ENCODE data around the gene MGMT. TPM values are rescaled to one million over a fixed set of nuclear protein-coding genes. Genes with fewer than 3 reads are reported as not detected.
A peak's percentile ranks its signal among the peaks of the same experiment; 100 is the strongest.

The MGMT gene
- total RNA-seq (25.9 TPM), polyA plus RNA-seq (ENCODE audit: insufficient read depth, low read depth, low replicate concordance) (70.0 TPM)
- long read RNA-seq, donor 1, transcript MGMT-201 (5 exons, 1,759 nt) = major isoform, 14 of 15 reads
- long read RNA-seq, donor 1, partial matches to known transcripts = 0 of 15 reads
- long read RNA-seq, donor 1, other reads (novel, unspliced or antisense) = 0 of 15 reads
- long read RNA-seq, donor 2, transcript MGMT-201 (5 exons, 1,759 nt) = major isoform, 30 of 31 reads
- long read RNA-seq, donor 2, partial matches to known transcripts = 0 of 31 reads
- long read RNA-seq, donor 2, other reads (novel, unspliced or antisense) = 0 of 31 reads
- long read RNA-seq, donor 3, transcript MGMT-201 (5 exons, 1,759 nt) = major isoform, 29 of 29 reads
- long read RNA-seq, donor 3, partial matches to known transcripts = 0 of 29 reads
- long read RNA-seq, donor 3, other reads (novel, unspliced or antisense) = 0 of 29 reads
- long read RNA-seq, donor 4, transcript MGMT-201 (5 exons, 1,759 nt) = major isoform, 29 of 29 reads
- long read RNA-seq, donor 4, partial matches to known transcripts = 0 of 29 reads
- long read RNA-seq, donor 4, other reads (novel, unspliced or antisense) = 0 of 29 reads
- long read RNA-seq, donor 5, partial matches to known transcripts = 0 of 3 reads
- long read RNA-seq, donor 5, other reads (novel, unspliced or antisense) = 0 of 3 reads
- long read RNA-seq, donor 6, transcript MGMT-201 (5 exons, 1,759 nt) = major isoform, 52 of 59 reads
- long read RNA-seq, donor 6, partial matches to known transcripts = 5 of 59 reads
- long read RNA-seq, donor 6, other reads (novel, unspliced or antisense) = 0 of 59 reads
- long read RNA-seq, donor 7, transcript MGMT-201 (5 exons, 1,759 nt) = major isoform, 31 of 41 reads
- long read RNA-seq, donor 7, partial matches to known transcripts = 2 of 41 reads
- long read RNA-seq, donor 7, other reads (novel, unspliced or antisense) = 7 of 41 reads
- long read RNA-seq, donor 8, transcript MGMT-201 (5 exons, 1,759 nt) = major isoform, 19 of 19 reads
- long read RNA-seq, donor 8, partial matches to known transcripts = 0 of 19 reads
- long read RNA-seq, donor 8, other reads (novel, unspliced or antisense) = 0 of 19 reads
- long read RNA-seq, donor 9, transcript MGMT-201 (5 exons, 1,759 nt) = major isoform, 21 of 21 reads
- long read RNA-seq, donor 9, partial matches to known transcripts = 0 of 21 reads
- long read RNA-seq, donor 9, other reads (novel, unspliced or antisense) = 0 of 21 reads
- long read RNA-seq, donor 10, transcript MGMT-201 (5 exons, 1,759 nt) = major isoform, 27 of 27 reads
- long read RNA-seq, donor 10, partial matches to known transcripts = 0 of 27 reads
- long read RNA-seq, donor 10, other reads (novel, unspliced or antisense) = 0 of 27 reads

DNA sequence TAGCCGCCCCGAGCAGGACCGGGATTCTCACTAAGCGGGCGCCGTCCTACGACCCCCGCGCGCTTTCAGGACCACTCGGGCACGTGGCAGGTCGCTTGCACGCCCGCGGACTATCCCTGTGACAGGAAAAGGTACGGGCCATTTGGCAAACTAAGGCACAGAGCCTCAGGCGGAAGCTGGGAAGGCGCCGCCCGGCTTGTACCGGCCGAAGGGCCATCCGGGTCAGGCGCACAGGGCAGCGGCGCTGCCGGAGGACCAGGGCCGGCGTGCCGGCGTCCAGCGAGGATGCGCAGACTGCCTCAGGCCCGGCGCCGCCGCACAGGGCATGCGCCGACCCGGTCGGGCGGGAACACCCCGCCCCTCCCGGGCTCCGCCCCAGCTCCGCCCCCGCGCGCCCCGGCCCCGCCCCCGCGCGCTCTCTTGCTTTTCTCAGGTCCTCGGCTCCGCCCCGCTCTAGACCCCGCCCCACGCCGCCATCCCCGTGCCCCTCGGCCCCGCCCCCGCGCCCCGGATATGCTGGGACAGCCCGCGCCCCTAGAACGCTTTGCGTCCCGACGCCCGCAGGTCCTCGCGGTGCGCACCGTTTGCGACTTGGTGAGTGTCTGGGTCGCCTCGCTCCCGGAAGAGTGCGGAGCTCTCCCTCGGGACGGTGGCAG, at the start of gene MGMT:
MGMT (plus strand) TSS at position 539 of the 656 bp plus-strand sequence.
- peaks cover 0 to 8% (median 4%) of the 10 kb centered on the region in 3 donors for H3K4me1 ChIP-seq (ENCODE audit: control insufficient read depth in 2 of 3, insufficient read depth in 2 of 3, low read depth in 1 of 3, low read length in 3 of 3)
- H3K27ac ChIP-seq (ENCODE audit: low read depth in 2 of 2, low read length in 2 of 2) = peak within 1 kb of the TSS; percentile 69 to 76
- TF ChIP-seq, protein P1, sequence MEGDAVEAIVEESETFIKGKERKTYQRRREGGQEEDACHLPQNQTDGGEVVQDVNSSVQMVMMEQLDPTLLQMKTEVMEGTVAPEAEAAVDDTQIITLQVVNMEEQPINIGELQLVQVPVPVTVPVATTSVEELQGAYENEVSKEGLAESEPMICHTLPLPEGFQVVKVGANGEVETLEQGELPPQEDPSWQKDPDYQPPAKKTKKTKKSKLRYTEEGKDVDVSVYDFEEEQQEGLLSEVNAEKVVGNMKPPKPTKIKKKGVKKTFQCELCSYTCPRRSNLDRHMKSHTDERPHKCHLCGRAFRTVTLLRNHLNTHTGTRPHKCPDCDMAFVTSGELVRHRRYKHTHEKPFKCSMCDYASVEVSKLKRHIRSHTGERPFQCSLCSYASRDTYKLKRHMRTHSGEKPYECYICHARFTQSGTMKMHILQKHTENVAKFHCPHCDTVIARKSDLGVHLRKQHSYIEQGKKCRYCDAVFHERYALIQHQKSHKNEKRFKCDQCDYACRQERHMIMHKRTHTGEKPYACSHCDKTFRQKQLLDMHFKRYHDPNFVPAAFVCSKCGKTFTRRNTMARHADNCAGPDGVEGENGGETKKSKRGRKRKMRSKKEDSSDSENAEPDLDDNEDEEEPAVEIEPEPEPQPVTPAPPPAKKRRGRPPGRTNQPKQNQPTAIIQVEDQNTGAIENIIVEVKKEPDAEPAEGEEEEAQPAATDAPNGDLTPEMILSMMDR (IDR thresholded peaks at IDR 0.05; ENCODE audit: borderline replicate concordance, extremely low read depth, insufficient read depth) = no peak
- H3K27me3 ChIP-seq (ENCODE audit: control insufficient read depth, insufficient read depth, low read length) = no peaks in the 10 kb centered on the region
- peak within 1 kb of the TSS; percentile 15 to 73 (median 71) for H3K9ac ChIP-seq (ENCODE audit: low read length in 3 of 3)
- H3K4me3 ChIP-seq (ENCODE audit: low read length in 3 of 3) = peak within 1 kb of the TSS; percentile 48 to 76 (median 64)
- intact Hi-C loops (cut with DNase I) = no loop called here
- H3K9me3 ChIP-seq (ENCODE audit: control insufficient read depth in 2 of 3, insufficient read depth in 1 of 3, low read length in 3 of 3) = no peaks in the 10 kb centered on the region
- no peaks in the 10 kb centered on the region for H3K36me3 ChIP-seq (ENCODE audit: control insufficient read depth in 2 of 3, insufficient read depth in 3 of 3, low read length in 3 of 3)
- DNase-seq (peak; percentile 90 to 98 (median 96)), FAIRE-seq (no peak)

DNA sequence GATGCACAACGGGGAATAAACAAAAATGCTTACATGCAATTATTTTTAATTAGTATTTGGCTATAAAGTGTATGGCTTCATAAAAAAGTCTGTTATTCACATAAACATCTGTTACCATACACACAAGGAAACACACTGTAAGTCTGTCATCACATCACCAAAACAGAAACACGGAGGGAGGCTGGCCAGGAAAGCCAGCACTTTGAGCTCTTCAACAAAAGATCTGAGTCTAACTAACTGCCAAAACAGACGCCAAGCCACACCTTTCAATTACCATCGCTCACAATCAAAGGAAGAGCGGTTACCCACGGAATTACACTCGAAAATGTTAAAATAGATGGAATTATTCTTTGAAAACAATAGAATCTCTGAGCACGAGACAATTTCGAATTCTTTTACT, 49.2 kb upstream of the MGMT start:
- no peak overlapping the region for H3K9ac ChIP-seq (ENCODE audit: low read length in 3 of 3)
- intact Hi-C loops (cut with DNase I) = no loop called here
- FAIRE-seq (no peak), DNase-seq (peak in 1 of 5 donors; percentile 29)
- no peaks in the 10 kb centered on the region for H3K4me1 ChIP-seq (ENCODE audit: control insufficient read depth in 2 of 3, insufficient read depth in 2 of 3, low read depth in 1 of 3, low read length in 3 of 3)
- H3K4me3 ChIP-seq (ENCODE audit: low read length in 3 of 3) = no peak overlapping the region
- no peaks in the 10 kb centered on the region for H3K36me3 ChIP-seq (ENCODE audit: control insufficient read depth in 2 of 3, insufficient read depth in 3 of 3, low read length in 3 of 3)
- TF ChIP-seq, protein P1 (IDR thresholded peaks at IDR 0.05; ENCODE audit: borderline replicate concordance, extremely low read depth, insufficient read depth) = no peak
- H3K27ac ChIP-seq (ENCODE audit: low read depth in 2 of 2, low read length in 2 of 2) = no peak overlapping the region
- H3K9me3 ChIP-seq (ENCODE audit: control insufficient read depth in 2 of 3, insufficient read depth in 1 of 3, low read length in 3 of 3) = no peaks in the 10 kb centered on the region
- H3K27me3 ChIP-seq (ENCODE audit: control insufficient read depth, insufficient read depth, low read length) = peaks cover 11% of the 10 kb centered on the region

DNA sequence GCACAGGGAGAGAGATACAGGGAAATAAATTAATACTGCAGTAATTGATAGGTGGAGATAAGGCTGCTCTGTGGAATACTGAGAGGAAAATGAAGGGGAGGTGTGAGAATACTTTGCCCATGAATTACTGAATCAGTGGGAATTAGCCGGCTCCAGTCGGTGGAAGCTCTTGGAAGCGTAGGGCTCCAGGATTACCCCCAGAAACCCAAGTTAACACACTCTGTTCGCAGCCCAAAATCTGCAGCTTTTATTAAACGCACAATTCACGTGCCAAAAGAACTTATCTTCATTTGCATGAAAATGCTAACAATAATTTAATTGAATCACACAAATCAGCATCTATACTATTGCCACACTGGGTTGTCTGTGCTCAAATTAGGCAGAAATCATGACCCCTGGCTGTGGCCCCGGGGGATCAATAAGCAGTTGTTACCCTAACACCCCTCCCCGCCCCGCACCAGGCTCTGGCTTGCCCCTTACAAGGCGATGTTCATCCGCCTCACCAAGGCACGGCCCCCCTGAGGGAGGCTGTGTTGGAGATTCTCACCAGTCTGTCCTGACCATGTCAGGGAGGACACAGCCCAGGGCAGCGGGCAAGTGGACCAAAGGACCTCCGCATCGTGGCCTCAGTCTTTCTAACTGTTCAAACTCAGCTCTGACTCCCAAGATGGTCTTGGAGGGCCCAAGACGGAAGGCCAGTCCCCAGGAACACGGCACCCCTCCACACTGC, 48.4 kb upstream of the MGMT start:
- intact Hi-C loops (cut with DNase I) = no loop called here
- H3K36me3 ChIP-seq (ENCODE audit: control insufficient read depth in 2 of 3, insufficient read depth in 3 of 3, low read length in 3 of 3) = no peaks in the 10 kb centered on the region
- no peak overlapping the region for H3K27ac ChIP-seq (ENCODE audit: low read depth in 2 of 2, low read length in 2 of 2)
- no peak overlapping the region for H3K4me3 ChIP-seq (ENCODE audit: low read length in 3 of 3)
- FAIRE-seq = no peak
- TF ChIP-seq, protein P1 (IDR thresholded peaks at IDR 0.05; ENCODE audit: borderline replicate concordance, extremely low read depth, insufficient read depth) = no peak
- peaks cover 11% of the 10 kb centered on the region for H3K27me3 ChIP-seq (ENCODE audit: control insufficient read depth, insufficient read depth, low read length)
- no peaks in the 10 kb centered on the region for H3K9me3 ChIP-seq (ENCODE audit: control insufficient read depth in 2 of 3, insufficient read depth in 1 of 3, low read length in 3 of 3)
- no peak for DNase-seq
- no peaks in the 10 kb centered on the region for H3K4me1 ChIP-seq (ENCODE audit: control insufficient read depth in 2 of 3, insufficient read depth in 2 of 3, low read depth in 1 of 3, low read length in 3 of 3)
- H3K9ac ChIP-seq (ENCODE audit: low read length in 3 of 3) = no peak overlapping the region
